NCI-H774 (cell line): ENCODE data around the gene ERVK3-1.
"Not testable (repeated sequence)": the region's sequence is repeated elsewhere in the genome, so short reads cannot be mapped to it uniquely, and the experiment has no call there.

Experiments used
- DNase-seq: peaks from one replicate; lab custom pipeline; 2025; lab: John Stamatoyannopoulos, UW

Gene ERVK3-1

GRCh38 chr19:58304748-58305064 lies 471 bp upstream of the ERVK3-1 start:
- DNase-seq: no peak

DNA sequence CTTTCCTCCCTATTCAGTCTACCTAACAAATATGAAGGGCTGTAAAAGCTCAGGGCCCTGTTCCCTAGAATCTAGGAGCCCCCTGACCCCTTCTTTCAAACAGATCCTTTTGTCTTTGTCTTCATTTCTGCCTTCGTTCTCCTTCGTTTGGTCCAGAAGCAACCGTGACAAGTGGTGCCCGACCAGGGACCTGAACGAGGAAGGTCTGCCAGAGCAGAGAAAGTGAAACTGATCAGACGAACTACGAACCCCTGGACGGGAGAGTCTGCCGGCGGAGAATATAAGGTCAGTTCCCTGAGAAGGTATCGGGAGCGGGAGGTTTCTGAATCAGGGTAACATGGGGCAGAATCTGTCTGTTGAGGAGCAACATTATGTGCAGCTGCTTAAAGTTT lies 751 bp downstream of the ERVK3-1 start:
- DNase-seq: no peak

DNA sequence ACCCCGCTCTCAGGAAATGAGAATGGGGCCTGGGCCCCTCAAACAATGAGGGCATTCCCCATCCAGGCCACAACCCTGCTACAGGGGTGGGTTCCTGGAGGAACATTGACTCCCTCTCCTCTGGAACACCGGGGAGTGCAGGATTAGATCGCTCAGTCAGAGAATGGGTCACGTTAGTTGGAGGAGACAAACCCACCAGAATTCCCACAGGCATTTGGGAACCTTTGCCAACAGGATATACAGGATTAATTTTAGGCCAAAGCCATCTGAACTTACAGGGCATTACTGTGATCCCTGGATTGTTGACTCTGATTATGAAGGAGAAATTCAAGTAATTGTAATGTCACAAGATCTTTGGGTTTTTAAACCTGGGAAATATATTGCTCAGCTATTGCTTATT lies 2.6 kb downstream of the ERVK3-1 start:
- no peak for DNase-seq

- not testable (repeated sequence) for DNase-seq
Observed at GRCh38 chr19:58310685-58311084, 5.5 kb downstream of the ERVK3-1 start.

DNA sequence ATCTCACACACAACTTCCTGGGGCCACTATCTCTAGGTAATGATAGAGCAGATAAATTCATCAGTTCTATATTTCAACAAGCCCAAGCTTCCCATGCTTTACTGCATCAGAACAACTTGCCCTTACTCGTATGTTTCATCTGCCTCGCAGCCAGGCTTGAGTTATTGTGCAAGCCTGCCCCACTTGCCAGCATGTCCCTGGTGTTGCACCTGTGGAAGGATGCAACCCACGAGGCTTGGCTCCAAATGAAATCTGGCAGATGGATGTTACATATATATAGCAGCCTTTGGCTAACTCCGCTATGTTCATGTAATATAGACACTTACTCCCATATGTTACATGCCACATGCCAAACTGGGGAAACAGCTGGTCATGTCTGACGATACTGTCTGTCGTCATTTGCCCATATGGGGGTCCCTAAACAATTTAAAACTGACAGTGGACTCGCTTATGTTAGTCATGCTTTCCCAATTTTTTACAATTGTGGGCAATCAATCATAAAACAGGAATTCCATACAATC lies 6.2 kb downstream of the ERVK3-1 start:
- no peak for DNase-seq

DNA sequence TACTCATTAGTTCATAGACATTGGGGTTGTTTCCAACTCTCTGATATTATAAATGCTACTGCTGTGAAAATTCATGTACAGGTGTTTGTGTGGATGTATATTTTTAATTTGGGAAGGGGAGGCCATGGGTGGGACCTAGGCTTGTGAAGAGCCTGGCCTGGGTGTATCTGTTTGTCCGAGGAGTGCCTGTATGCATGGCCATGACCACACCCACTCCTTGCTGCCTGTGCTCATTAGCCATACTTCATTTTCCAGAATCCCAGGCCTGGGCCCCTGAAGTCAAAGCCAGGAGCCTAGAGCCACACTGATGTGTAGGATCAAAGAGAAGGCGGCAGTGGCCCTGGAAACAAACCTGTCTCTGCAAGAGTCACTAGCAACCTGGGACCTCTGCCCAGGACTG lies 10.4 kb downstream of the ERVK3-1 start:
- DNase-seq: no peak

- DNase-seq: no peak
Observed at GRCh38 chr19:58317476-58318072, 12.4 kb downstream of the ERVK3-1 start.

GRCh38 chr19:58318297-58318696 lies 13.1 kb downstream of the ERVK3-1 start:
- DNase-seq: no peak

DNA sequence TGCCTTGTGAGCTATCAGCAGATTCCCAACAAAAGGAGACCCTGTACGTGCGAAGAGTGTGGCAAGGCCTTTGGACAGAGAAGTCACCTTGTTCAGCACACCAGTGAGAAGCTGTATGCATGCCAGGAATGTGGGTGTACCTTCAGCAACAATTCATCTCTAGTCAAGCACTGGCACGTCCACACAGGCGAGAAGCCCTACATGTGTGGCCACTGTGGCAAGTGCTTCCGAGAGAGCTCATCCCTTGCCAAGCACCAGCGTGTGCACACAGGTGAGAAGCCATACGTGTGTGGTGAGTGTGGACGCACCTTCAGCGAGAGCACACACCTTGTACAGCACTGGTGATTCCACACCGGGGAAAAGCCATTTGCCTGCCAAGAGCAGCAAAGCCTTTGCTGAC lies 14.1 kb downstream of the ERVK3-1 start:
- no peak for DNase-seq

- DNase-seq: peak; percentile 22
Observed at GRCh38 chr19:58325311-58326022, 20.3 kb downstream of the ERVK3-1 start.

GRCh38 chr19:58326501-58326913 lies 21.3 kb downstream of the ERVK3-1 start:
- no peak for DNase-seq

DNA sequence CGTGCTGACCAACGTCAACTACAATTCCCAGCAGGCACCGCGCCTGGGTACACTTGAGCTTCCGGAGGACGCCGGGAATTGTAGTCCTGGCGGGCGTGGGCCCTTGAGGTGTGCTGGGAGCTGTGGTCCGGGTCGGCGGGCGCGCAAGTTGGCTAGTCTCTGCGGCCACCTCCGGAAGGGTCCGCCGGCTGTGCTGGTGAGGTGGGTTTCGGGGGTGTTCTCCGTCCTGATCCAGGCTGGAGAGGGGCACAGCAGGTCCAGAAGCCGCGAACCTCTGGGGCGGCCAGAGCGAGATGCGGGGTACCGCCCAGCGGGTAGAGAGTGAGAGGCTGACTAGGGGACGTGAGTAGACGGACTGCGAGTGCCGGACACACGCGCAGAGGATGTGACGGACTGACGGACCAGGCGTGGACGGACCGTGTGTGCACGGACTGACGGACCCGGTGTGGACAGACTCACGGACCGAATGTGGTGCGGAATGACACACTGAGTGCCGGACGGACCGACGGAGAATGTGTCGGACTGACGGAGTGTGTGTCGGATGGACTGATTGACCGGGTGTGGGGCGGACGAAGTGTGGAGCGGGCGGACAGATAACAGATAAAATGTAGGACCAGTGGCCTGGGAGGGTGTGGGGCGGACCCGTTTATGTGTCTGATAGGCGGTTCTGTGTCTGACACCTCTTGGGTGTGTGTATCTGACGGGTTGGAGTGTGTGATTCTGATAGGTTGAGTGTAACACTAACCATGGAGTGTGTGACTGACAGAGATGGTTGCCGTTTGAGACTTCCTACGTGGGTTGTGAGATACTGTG lies 21.9 kb downstream of the ERVK3-1 start, which contains the start of gene ZSCAN22:
ZSCAN22 (plus strand) TSS at position 81 of the 813 bp plus-strand sequence. CDS start 7,809 bp downstream, outside the sequence.
- DNase-seq: peak; percentile 93

DNA sequence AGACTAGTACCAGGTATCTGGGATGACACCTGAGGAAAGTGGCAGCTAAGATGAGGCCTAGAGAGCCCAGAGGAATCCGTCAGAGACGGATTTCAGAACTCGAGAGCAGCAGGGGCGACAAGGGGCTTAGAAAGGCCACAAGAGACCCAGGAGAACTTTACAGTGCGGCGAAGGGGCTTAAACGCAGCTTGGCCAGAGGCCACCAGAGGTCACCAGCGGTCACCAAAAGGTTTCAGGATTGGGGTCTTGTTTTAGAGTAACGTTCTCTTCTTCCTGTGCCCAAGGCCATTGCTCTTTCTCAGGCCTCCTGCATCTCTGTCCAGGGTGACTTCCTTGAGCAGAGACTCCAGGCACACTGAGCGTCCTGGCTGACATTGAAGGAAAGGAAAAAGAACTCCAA lies 23.8 kb downstream of the ERVK3-1 start:
- DNase-seq: no peak

DNA sequence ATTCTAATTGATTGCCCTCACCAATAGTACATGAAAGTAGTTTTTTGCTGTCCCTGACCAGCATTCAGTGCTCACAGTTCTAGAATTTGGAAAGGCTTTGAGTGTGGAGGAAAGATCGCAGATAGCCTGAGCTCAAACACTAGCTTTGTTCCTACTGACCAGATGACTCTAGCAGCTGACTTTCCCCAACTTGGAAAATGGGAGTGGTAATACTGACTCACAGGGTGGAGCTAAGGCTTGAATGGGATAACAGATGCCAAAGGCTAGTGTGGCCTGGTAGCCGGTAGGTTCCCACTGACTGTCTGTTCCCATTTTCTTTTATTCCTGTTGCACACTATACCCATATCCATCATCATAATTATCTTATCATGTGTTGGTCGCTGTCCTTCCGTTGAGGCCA lies 25.3 kb downstream of the ERVK3-1 start:
- DNase-seq: no peak

DNA sequence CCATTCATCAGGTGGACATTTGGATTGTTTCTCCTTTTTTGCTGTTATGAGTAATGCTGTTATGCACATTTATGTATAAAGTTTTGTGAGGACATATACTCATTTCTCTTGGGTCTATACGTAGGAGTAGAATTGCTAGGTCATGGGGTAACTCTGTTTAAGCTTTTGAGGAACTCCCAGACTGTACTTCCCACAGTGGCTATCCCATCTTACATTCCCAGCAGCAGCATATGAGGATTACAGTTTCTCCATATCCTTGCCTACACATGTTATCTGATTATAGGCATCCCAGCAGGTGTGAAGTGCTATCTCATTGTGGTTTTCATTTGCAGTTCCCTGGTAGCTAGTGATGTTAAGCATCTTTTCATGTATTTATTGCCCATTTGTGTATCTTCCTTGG lies 27.5 kb downstream of the ERVK3-1 start:
- no peak for DNase-seq

DNA sequence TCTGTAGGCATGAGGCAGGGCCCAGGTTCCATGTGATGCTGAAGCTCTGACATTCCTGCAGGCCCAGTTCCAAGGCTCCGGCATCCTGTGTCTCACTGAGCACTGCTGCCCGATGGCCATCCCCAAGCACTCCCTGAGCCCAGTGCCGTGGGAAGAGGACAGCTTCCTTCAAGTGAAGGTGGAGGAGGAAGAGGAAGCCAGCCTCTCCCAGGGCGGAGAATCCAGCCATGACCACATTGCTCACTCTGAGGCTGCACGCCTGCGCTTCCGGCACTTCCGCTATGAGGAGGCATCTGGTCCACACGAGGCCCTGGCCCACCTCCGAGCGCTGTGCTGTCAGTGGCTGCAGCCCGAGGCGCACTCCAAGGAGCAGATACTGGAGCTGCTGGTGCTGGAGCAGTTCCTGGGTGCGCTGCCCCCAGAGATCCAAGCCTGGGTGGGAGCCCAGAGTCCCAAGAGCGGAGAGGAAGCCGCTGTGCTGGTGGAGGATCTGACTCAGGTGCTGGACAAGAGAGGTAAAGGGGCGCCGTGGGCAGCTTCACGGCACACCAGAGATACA lies 29.6 kb downstream of the ERVK3-1 start:
- DNase-seq: no peak

- DNase-seq: no peak
Observed at GRCh38 chr19:58335630-58336029, 30.5 kb downstream of the ERVK3-1 start.

GRCh38 chr19:58336216-58336615 lies 31.0 kb downstream of the ERVK3-1 start:
- no peak for DNase-seq

DNA sequence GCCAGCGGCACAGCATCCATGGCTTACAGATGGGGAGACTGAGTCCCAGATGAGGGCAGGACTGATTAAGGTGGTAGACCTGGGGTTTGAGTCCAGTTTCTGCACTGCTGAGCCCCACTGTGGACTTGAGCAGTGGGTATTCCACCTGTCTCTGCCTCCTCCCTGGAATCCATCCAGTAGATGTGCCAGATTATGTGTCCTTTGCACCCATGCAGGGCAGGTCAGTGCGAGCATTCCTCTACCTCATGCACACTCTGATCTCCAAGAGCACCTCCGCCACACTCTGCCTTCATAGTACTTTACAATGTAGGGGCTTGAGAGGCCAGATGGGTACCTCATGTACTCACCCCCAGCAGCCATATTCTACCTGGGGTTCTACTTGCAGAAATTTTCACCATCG lies 31.6 kb downstream of the ERVK3-1 start:
- DNase-seq: no peak

DNA sequence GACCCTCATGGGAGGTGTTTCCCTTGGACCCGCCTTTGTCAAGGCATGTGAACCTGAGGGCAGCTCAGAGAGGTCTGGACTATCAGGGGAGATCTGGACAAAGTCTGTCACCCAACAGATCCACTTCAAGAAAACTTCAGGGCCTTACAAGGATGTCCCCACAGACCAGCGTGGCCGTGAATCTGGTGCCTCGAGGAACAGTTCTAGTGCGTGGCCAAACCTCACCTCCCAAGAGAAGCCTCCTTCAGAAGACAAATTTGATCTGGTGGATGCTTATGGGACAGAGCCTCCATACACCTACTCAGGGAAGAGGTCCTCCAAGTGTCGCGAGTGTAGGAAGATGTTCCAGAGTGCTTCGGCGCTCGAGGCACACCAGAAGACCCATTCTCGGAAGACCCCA lies 33.2 kb downstream of the ERVK3-1 start:
- DNase-seq: no peak

- no peak for DNase-seq
Observed at GRCh38 chr19:58338825-58339558, 33.8 kb downstream of the ERVK3-1 start.

- DNase-seq: no peak
Observed at GRCh38 chr19:58345558-58345957, 40.4 kb downstream of the ERVK3-1 start.
